GM21825 (cell line): ENCODE results near the gene SEPTIN12.
"Not testable (repeated sequence)": the region's sequence is repeated elsewhere in the genome, so short reads cannot be mapped to it uniquely, and the experiment has no call there.

Experiments used
- ATAC-seq: cut with Tn5 transposase; IDR thresholded peaks from one replicate; pipeline ENCODE4 v1.9.1; 2021; ENCODE audit warnings: mild to moderate bottlenecking, moderate library complexity; ENCODE audit not compliant: unreplicated experiment

Gene SEPTIN12

DNA sequence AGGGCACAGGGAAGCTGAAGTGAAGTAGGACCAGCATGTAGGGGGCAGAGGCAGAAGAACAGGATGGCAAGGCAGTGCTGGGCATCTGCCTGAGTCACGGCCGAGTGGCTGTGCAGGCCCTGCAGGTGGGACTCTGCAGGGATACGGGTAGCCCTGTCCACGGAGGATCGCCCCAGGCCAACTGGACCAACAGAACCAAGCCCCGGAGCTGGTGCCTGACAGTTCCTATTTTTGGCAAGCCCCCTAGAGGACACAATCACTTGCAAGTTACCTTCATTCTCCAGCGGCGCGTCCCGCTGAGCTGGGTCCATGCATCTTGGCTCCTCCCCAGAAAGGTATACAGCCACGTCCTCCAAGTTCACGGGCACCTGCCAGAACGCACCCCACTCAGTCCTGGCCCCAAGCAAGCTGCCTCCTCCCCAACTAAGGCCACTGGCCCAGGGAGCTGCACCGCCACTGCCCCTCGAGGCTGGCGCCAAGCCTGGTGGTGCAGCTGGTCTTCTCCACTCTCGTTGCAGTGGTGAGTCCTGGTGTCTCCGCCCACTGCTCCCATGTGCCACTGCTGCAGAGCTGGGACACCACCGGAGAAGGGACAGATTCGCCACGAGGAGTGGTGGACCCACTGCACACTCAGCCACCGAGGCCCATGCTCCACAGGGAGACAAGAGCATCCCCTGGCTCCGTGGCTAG is 27.8 kb downstream of the SEPTIN12 start:
- no peak for ATAC-seq

DNA sequence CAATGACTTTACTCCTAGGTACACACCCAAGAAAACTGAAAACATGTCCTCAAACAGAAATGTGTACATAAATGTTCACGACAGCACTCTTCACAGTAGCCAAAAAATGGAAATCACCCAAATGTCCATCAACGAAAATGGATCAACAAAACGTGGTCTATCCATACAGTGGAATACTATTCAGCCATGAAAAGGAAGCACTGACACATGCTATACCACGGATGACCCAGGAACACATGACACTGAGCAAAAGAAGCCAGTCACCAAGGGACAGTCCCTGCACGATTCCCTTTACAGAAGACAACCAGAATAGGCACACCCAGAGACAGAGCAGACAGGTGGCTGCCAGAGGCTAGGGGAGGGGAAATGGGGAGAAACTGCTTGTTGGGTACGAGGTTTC is 32.5 kb downstream of the SEPTIN12 start:
- ATAC-seq = no peak

DNA sequence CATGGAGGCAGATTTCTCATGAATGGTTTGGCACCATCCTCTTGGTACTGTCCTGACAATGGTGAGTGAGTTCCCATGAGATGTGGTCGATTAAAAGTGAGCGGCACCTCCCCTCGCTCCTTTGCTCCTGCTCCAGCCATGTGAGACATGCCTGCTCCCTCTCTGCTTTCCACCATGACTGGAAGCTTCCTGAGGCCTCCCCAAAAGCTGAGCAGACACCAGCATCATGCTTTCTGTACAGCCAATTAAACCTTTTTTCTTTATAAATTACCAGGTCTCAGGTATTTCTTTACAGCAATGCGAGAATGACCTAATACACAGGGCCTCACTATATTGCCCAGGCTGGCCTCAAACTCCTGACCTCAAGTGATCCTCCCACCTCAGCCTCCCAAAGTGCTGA is 33.3 kb downstream of the SEPTIN12 start:
- ATAC-seq = no peak

DNA sequence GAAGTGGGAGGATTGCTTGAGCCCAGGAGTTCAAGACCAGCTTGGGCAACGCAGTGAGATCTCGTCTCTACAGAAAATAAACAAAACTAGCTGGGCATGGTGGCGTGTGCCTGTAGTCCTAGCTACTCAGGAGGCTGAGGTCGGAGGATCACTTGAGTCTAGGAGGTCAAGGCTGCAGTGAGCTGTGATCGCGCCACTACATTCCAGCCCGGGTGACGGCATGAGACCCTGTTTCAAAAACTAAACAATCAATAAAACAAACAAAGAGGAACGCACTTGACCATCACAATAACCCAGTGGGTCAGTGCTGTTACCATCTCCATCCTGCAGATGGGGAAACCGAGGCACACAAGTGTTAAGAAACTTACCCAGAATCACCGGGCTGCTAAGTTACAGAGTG is 34.9 kb downstream of the SEPTIN12 start:
- ATAC-seq = no peak

DNA sequence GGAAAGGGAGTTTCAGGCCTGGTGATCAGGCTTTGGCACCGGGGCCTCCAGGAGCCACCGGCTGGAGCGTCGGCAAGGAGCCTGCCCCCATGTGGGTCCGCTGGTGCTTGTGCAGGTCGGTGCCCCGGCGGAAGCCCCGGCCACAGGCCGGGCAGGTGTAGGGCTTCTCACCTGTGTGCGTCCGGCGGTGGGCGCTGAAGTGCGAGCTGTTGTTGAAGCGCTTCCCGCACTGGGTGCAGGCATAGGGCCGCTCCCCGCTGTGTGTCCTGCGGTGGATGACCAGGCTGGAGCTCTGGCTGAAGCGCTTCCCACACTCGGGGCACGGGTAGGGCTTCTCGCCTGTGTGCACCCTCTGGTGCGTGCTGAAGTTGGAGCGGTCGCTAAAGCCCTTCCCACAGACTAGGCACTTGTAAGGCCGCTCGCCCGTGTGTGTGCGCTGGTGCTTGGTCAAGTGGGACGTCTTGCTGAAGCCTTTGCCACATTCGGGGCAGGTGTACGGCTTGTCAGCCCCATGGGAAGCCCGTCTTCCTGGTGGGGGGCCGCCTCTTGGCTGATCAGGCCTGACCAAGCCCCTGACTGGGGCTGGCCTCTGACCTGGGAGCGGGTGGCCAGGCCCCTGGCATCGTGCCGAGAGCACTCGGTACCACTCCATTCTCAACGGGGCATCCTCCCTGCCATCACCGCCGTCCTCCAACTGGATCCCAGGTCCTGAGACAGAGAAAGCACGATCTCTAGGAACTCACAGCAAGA is 35.6 kb downstream of the SEPTIN12 start:
- ATAC-seq = no peak

DNA sequence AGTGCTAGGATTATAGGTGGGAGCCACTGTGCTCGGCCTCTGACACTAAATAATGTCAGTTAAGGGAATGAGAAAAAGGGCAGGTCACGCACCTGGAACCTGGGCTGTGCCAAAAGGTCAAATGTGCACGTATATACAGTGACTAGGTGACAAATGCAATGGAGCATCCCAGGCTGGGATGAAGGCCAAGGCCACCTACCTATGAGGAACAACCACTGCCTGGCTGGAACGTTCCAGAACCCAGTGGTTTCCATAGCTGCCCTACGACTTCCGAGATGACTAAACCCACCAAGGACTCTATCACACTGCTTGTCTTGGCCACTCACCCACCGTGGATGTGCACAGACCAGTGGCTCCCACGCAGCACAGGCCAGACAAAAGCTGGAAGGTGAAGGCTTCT is 37.2 kb downstream of the SEPTIN12 start:
- ATAC-seq = no peak

DNA sequence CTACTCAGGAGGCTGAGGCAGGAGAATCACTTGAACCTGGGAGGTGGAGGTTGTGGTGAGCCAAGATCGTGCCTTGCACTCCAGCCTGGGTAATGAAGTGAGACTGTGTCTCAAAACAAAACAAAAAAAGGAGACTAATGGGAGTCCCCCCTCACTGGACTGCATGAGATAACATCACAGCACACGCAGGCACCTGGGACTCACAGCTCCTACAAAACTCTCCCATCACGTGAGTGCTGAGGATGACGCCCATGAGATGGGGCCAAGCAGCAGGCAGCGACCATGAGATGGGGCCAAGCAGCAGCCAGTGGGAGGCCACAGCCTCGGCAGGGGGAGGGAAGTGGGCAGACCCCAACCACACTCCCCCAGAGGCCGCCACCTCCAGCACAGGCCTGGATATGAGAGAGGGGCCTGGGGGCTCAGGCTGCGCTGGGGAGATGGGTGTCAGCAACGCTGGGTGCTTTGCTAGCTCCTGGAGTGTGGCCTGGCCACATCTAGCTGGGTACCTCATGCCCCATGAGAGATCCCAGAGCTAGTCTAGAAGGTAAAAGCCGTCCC is 38.4 kb downstream of the SEPTIN12 start:
- ATAC-seq = no peak

DNA sequence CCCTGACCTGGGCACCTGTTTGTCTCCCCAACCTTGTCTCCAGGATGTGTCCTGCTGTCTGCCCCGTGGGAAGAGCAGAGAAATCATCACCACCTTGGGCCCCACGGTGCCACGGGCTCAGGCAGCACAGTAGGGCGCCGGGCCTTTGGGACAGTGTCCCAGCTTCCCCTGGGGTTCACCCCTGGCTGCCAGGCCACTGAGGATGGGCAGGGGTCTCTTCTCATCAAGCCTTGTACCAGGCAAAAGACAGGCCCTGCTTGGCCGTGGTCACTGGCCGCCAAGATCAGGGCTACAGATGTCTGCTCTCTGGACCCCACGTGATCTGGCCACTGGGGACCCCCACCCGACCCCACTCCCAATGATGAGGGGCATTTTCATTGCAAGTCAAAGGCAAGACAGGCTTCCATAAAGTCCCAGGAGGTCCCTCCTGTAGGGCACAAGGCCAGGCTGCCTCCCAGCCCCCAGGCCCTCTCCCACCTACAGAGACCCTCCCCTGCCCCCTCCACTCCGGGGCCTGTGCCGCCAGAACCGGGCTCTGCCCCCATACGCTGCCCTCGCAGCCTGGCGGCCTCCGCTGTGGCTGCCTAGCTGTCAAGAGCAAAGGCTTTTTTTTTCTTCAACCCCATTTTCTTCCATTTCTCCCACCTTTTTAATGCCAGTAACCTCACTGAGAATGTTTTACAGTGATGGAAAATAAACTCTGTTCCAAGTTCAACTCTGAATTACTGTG is 39.3 kb downstream of the SEPTIN12 start:
- ATAC-seq = no peak

DNA sequence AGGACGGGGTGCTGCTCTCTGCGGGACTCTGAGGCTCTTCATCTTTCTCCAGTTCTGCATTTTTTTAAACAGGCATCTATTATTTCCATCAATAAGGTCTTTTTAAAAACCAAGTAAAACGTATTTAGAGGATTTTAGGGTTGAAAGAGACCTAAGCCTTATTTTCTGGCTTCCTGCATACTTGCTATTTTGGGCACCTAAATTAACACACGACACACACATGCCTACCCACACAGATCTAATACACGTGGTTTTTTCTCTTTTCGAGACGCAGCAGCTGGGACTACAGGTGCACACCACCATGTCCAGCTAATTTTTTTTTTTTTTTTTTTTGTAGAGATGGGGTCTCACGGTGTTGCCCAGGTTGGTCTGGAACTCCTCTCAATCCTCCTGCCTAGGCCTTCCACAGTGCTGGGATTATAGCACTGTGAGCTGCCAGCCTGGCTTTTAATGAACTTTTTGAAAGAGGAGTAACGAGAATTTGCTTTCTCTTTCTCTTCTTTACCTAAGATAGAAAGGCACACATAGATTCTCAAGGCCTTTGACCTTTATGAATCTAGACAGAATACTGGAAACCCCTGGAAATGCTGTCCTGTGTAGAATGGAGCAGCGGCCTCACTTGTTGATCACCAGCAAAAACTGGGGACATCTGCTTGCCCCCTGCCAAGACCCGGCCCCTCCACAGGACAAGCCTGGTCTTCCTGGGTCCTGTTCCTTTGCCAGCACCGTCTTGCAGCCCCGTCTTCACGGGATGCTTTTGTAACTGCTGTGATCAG is 40.1 kb downstream of the SEPTIN12 start:
- ATAC-seq = no peak

DNA sequence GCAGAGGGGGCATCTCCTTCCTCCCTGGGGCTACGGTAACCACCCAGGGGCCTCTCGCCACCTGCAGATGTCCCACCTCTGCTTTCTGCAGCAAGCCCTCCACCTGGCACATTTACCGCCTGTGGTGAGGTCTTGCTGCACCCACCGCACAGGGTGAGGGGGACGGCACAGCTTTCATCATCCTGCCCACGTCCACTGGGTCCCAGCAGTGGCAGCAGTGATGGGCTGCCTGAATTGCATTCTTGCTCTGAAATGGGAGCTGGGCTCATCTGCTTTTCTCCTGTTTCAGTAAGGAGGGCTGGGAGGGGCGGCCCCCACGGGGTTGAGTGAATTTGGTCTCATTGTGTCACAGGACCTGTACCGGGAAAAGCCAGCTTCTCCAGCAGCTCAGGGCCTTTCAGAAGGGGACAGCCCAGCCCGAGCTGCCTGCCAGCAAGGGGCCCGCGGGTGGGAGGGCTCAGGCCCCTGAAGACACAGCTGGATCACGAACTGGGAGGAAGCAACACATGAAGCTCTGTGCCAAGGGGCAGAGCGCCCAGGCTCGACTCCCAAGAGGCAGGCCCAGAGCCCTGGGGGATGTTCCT is 41.1 kb downstream of the SEPTIN12 start:
- ATAC-seq = no peak

DNA sequence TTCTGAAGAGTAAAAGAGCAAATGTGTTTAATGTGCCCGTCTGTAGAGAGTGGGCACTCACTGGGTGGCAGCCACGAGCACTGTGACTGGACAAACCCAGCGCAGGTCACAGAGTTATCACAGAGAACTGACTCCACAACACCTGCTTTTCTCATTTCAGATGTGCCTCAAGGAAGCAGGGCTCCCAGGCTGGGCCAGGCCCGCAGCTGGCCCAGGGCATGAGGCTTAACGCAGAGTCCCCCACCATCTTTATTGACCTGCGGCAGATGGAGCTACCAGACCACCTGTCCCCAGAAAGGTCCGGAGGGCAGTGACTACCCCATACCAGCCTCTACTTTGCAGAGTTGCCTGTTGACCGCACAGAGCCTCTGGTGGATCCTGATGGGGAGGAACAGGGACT is 41.9 kb downstream of the SEPTIN12 start:
- no peak for ATAC-seq

DNA sequence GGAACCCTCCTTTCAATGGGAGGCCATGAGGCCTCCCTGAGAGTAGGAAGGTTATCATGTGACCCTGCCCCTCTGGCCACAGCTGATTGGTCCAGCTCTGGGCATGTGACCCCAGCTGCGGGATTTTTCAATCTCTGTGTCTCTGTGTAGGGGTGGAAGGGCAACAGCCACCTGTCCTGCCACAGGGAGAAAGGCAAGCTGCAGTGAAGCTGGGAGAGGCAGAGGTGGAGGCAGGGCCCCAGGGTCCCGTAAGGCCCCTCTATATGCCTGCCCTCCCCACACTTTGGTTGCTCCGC is 42.9 kb downstream of the SEPTIN12 start:
- ATAC-seq = no peak

DNA sequence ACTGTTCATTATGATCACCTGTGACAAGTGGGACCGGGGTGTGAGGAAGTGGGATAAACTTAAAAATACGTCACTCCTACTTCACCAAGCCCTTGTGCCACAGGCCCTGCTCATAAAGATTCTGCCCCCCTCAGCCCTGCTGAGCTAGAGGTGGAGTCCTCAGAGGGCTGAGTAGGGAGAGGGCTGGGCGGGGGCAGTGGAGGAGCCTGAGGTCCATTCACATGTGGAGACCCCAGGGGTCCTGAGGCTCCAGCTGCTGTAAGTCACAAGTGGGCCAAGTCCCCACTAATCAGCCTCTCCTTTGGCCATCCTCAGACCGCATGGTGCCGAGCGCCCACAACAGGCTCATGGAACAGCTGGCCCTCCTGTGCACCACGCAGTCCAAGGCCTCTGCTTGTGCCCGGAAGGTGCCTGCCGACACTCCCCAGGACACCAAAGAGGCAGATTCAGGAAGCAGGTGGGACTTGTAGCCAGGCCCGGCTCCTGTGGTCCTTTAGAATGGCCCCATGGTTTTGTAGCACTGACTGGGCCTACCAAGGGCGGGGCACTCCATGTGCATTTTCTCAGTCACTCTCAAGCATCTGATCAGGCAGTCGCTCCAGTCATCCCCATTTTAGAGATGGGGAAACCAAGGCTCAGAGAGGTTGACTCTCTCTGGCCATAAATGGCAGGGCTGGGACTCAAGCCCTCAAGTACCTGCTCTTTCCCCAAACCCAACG is 43.4 kb downstream of the SEPTIN12 start:
- ATAC-seq = no peak

DNA sequence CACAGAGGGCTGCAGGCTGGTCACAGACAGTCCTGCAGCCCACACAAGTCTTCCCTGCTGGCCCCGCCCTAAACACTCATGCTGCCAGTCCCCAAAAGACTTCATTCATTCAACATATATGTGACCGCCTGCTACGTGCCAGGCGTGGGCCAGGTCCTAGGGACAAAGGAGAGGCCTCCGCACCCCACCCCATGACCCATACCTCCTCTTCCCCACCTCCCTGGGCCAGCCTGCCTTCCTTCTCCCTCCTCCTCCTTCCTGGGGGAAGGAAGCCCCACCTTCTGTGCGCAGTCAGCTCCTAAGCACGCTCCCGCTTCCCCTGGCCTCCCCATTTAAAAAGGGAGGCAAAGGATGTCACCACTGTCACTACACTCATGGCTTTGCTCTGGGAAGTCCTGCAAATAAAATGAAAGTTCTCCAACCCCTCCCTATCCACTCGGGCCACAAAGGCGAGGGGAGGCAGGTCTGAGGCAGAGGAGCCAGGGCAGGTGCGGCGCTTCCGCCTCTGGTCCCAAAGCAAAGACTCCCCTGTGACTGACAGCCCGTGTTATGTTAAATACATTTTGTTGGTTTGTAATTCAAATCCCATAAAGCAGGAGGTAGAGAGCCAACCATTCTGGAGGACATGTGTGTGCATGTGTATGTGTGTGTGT is 44.8 kb downstream of the SEPTIN12 start:
- no peak for ATAC-seq

DNA sequence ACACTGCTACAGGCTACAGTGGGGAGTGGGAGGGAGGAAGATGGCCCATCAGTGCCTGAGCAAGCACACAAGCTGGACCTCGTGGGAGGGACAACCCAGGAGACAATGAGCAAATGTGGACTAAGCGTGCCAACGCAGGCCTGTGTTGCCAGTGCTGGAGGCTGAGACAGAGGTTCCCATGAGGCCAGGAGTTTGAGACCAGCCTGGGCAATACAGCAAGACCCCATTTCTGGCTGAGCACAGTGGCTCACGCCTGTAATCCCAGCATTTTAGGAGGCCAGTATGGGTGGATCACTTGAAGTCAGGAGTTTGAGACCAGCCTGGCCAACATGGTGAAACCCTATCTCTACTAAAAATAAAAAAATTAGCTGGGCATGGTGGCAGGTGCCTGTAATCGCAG is 49.8 kb downstream of the SEPTIN12 start:
- not testable (repeated sequence) for ATAC-seq

DNA sequence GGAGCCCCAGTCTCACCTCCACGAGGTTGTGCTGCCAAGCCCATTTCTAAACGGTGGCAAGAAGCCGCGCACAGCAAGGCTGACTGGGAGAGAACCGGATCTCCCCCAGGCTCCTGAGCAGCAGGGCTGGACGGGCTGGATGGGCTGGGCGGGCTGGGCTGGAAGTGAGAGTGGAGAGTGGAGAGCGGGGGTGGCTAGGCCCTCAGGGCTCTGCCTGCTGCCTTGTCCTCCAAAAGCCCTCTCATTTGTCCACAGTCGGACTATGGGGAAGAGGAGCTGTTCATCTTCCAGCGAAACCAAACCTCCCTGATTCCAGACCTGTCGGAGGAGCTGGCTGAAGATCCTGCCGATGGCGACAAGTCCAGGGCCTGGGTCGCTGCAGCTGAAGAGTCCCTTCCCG is 50.6 kb downstream of the SEPTIN12 start:
- ATAC-seq = no peak

DNA sequence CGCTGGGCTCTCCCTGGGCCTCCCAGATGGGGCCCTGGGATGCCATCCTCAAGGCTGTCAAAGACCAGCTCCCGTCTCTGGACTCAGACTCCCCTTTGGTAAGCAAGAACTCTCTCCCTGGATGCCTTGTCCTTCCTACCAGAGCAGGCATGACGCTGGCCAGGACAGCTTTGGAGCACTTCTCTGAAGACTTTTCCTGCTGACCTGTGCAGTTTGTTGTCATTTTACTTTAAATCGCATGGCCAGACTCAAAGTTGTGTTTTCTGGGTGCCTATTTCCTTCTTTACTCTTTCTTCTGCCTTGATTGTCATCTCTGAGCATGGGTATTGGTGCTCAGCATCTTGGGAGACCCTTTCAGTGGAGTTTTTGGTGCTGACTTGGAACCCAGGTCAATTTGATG is 51.6 kb downstream of the SEPTIN12 start:
- ATAC-seq = no peak

DNA sequence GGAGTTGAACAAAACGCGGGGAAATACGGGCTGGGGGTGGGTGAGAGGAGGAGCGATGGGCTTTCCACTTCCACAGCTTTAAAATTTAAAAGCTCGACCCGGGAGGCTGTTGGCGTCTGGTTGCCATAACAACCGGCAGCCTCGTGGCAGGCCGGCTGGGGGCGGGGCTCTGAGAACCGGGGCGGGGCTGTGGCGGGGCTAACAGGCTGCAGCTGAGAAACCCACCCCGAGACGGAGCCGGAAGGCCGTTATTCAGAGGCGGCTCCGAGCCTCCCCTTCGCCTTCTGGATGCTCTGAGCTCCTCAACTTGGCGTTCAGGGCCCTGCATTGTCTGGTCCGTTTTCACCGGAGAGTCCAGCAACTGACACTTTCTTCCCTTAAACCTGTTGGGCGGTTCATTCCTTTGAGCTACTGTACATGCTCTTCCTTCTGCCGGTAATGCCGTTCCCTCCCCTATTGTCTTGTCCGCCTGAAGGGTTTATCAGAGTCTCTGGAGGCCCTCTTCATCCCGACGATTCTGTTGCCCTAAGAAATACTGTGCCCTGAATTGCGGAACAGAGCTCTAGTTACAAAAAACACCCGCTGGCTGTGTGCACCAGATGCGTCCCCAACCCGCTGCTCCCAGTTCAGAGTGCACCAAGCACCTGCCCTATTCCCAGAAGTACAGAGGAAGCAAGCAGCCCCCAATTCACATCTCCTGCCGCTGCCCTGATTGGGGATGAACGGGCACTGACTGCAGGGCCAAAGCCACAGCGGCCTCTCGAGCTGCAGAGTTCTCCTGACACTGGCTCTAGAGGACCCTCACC is 53.2 kb downstream of the SEPTIN12 start:
- peak; percentile 56 for ATAC-seq
